Measurements from ENCODE around the gene MMAB. TPM values are rescaled to one million over a fixed set of nuclear protein-coding genes. Genes with fewer than 3 reads are reported as not detected.

The MMAB gene
- total and polyA plus RNA-seq, 2 of the 13 experiments (the other 11 are each of a cell fraction or from before 2014, with no cell fraction given): 26.1 to 77.3 TPM

DNA sequence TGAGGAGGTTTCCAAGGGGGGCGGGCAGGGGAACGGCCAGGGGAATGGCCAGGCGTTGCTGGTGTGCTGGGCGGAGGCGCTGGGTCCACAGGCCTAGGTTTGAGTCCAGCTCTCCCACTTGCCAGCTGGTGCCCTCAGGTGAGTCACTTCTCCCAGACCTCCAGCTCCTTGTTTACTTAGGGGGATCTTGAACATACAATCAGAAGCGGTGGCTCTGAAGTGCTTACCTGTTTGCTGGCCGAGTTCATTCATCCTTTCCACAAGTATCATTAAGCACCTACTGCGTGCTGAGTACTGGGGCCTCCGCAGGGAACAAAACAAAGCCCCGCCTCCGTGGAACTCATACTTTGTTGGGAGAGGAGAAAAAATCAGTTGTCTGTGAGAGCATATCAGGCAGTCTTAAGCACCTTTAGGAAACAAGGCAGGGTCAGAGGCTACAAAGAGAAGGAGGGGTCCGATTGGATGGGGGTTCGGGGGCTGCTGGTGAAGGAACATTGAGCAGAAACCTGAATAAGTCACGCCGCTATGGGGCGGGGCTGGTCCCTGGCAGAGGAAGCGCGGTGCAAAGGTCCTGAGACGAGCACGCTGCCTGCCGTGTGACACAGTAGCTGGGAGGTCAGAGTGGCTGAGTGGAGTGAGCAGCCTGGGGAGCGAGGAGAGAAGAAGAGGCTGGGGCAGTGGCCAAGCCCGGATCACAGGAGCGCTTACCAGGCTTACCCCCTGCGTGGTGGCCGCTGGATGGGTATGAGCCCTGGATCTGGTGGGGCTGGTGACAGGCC is 15.3 kb upstream of the MMAB start (continued):
- TF ChIP-seq ZBTB3 (CRISPR knock-in tag; IDR thresholded peaks at IDR 0.05; ENCODE audit: borderline replicate concordance, low read depth) (no peak), MLX (CRISPR knock-in tag; IDR thresholded peaks at IDR 0.05) (0 out of 2 replicates have a peak, but pooled peaks have one; percentile 30), KDM1A (CRISPR knock-in tag; IDR thresholded peaks at IDR 0.05) (peak; percentile 42; the same call in 1 of the 2 replicates), HDAC6 (IDR thresholded peaks at IDR 0.05; ENCODE audit: low read depth, low read length) (no peak), KDM3A (CRISPR knock-in tag; IDR thresholded peaks at IDR 0.05; ENCODE audit: low read depth) (no peak), CHD2 (IDR thresholded peaks at IDR 0.05; ENCODE audit: low read depth, low read length) (no peak), ZNF768 (CRISPR knock-in tag; IDR thresholded peaks at IDR 0.05) (peak; percentile 35; the same call in 1 of the 2 replicates), MED8 (CRISPR knock-in tag; IDR thresholded peaks at IDR 0.05; ENCODE audit: insufficient replicate concordance) (peak; percentile 39), SALL2 (CRISPR knock-in tag; IDR thresholded peaks at IDR 0.05) (no peak), ZNF761 (CRISPR knock-in tag; conservative IDR thresholded peaks at IDR 0.05) (no peak), ZNF572 (CRISPR knock-in tag; IDR thresholded peaks at IDR 0.05) (no peak), ZNF547 (CRISPR knock-in tag; IDR thresholded peaks at IDR 0.05) (0 out of 2 replicates have a peak, but pooled peaks have one; percentile 71), ARNTL (CRISPR knock-in tag; IDR thresholded peaks at IDR 0.05) (peak; percentile 97), FIP1L1 (IDR thresholded peaks at IDR 0.05; ENCODE audit: borderline replicate concordance, insufficient read depth, low read depth, low read length) (no peak), MZF1 (CRISPR knock-in tag; IDR thresholded peaks at IDR 0.05; ENCODE audit: borderline replicate concordance) (no peak), CEBPG (CRISPR knock-in tag; IDR thresholded peaks at IDR 0.05) (no peak)
- TF ChIP-seq, protein P1, sequence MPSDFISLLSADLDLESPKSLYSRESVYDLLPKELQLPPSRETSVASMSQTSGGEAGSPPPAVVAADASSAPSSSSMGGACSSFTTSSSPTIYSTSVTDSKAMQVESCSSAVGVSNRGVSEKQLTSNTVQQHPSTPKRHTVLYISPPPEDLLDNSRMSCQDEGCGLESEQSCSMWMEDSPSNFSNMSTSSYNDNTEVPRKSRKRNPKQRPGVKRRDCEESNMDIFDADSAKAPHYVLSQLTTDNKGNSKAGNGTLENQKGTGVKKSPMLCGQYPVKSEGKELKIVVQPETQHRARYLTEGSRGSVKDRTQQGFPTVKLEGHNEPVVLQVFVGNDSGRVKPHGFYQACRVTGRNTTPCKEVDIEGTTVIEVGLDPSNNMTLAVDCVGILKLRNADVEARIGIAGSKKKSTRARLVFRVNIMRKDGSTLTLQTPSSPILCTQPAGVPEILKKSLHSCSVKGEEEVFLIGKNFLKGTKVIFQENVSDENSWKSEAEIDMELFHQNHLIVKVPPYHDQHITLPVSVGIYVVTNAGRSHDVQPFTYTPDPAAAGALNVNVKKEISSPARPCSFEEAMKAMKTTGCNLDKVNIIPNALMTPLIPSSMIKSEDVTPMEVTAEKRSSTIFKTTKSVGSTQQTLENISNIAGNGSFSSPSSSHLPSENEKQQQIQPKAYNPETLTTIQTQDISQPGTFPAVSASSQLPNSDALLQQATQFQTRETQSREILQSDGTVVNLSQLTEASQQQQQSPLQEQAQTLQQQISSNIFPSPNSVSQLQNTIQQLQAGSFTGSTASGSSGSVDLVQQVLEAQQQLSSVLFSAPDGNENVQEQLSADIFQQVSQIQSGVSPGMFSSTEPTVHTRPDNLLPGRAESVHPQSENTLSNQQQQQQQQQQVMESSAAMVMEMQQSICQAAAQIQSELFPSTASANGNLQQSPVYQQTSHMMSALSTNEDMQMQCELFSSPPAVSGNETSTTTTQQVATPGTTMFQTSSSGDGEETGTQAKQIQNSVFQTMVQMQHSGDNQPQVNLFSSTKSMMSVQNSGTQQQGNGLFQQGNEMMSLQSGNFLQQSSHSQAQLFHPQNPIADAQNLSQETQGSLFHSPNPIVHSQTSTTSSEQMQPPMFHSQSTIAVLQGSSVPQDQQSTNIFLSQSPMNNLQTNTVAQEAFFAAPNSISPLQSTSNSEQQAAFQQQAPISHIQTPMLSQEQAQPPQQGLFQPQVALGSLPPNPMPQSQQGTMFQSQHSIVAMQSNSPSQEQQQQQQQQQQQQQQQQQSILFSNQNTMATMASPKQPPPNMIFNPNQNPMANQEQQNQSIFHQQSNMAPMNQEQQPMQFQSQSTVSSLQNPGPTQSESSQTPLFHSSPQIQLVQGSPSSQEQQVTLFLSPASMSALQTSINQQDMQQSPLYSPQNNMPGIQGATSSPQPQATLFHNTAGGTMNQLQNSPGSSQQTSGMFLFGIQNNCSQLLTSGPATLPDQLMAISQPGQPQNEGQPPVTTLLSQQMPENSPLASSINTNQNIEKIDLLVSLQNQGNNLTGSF (CRISPR knock-in tag; IDR thresholded peaks at IDR 0.05): no peak
- TF ChIP-seq, protein P2, sequence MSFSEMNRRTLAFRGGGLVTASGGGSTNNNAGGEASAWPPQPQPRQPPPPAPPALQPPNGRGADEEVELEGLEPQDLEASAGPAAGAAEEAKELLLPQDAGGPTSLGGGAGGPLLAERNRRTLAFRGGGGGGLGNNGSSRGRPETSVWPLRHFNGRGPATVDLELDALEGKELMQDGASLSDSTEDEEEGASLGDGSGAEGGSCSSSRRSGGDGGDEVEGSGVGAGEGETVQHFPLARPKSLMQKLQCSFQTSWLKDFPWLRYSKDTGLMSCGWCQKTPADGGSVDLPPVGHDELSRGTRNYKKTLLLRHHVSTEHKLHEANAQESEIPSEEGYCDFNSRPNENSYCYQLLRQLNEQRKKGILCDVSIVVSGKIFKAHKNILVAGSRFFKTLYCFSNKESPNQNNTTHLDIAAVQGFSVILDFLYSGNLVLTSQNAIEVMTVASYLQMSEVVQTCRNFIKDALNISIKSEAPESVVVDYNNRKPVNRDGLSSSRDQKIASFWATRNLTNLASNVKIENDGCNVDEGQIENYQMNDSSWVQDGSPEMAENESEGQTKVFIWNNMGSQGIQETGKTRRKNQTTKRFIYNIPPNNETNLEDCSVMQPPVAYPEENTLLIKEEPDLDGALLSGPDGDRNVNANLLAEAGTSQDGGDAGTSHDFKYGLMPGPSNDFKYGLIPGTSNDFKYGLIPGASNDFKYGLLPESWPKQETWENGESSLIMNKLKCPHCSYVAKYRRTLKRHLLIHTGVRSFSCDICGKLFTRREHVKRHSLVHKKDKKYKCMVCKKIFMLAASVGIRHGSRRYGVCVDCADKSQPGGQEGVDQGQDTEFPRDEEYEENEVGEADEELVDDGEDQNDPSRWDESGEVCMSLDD (CRISPR knock-in tag; IDR thresholded peaks at IDR 0.05; ENCODE audit: borderline replicate concordance): peak; percentile 44; the same call in 1 of the 2 replicates

Measured in HepG2 (cell line).